ENCODE measurements around the gene SUSD2.

- TF ChIP-seq CTCF (IDR thresholded peaks at IDR 0.05; ENCODE audit: low read length) (no peak), EZH2 (IDR thresholded peaks at IDR 0.05; ENCODE audit: borderline replicate concordance, low read length) (no peak)
These were observed 19.4 kb downstream of the SUSD2 start for GRCh38 chr22:24200619-24201212.
